AG09319 (cell line): ENCODE measurements around the gene DNAJC24.

ENCODE experiments used
- DNase-seq: peaks from one replicate; pipeline ENCODE4 v3.0.0-alpha.2; 2010; ENCODE audit warnings: low read depth; ENCODE audit errors: extremely low read depth
- TF ChIP-seq, protein P1 (sequence below): IDR thresholded peaks from 2 replicates; pipeline ENCODE4 v1.5.1; 2011; ENCODE audit warnings: low read depth, mild to moderate bottlenecking, inconsistent platforms, low read length, moderate library complexity

Gene DNAJC24

DNA sequence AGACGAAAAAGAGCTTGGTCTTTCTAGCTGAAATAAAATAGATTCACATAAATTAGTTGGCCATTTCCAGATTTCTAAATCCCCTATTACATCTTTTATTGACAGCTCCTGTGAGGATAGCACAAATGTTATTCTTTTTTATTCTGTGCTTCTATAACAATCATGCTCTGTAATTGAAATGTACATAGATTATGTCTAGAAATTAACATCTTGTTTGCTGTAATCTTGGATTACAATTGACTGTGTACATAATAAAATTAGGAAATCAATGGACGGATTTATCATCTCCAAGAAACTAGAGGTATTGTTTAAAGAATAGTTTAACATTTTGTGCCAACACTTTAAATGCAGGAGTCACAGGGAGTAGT, 108.5 kb downstream of the DNAJC24 start:
- no peak for DNase-seq
- TF ChIP-seq, protein P1, sequence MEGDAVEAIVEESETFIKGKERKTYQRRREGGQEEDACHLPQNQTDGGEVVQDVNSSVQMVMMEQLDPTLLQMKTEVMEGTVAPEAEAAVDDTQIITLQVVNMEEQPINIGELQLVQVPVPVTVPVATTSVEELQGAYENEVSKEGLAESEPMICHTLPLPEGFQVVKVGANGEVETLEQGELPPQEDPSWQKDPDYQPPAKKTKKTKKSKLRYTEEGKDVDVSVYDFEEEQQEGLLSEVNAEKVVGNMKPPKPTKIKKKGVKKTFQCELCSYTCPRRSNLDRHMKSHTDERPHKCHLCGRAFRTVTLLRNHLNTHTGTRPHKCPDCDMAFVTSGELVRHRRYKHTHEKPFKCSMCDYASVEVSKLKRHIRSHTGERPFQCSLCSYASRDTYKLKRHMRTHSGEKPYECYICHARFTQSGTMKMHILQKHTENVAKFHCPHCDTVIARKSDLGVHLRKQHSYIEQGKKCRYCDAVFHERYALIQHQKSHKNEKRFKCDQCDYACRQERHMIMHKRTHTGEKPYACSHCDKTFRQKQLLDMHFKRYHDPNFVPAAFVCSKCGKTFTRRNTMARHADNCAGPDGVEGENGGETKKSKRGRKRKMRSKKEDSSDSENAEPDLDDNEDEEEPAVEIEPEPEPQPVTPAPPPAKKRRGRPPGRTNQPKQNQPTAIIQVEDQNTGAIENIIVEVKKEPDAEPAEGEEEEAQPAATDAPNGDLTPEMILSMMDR: no peak

DNA sequence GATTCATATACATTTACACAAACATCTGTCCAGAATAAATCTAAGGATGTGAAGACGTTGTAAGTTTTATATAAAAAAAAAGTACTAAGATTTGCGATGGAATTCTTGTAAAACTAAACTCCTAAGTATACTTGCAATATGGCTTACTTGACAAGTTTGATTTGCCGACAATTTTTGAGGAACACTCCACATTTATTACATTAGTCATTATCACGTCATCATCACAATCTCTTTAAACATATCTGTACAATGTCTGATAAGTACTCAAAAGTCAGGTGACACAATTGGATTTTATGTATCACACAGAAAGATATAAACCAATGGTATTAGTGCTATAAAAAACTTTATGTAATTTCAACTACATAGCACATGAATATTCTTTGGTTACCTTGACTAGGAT, 109.4 kb downstream of the DNAJC24 start:
- TF ChIP-seq, protein P1: no peak
- DNase-seq: no peak

DNA sequence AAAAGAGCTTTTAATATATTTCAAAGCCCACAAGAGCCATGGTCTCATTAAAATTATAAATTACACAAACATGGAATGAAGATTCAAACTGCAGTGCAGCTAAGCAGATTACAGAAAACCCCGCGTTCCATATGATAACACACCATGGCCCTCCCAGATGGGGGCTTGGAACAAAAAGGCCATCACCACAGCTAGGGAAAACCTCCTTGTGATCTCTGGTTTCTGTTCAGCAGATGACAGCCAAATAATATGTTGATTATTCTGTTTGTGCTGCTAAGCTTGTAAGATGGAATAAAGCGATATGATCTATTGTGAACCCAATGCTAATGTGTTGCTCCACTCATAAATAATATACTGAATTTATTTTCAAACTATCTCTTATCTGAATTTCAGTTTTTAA, 111.3 kb downstream of the DNAJC24 start:
- DNase-seq: no peak
- TF ChIP-seq, protein P1: no peak
